NCI-H748 treated with DMSO at 0.1 percent for 48 hours (cell line): ENCODE measurements around the gene COL1A1.

Source experiments
- DNase-seq: peaks from one replicate; lab custom pipeline; 2025; lab: John Stamatoyannopoulos, UW

COL1A1 gene

GRCh38 chr17:50213026-50214022, 11.9 kb upstream of the COL1A1 start:
- no peak for DNase-seq

- no peak for DNase-seq
These were observed 10.9 kb upstream of the COL1A1 start for GRCh38 chr17:50212121-50212843.

- DNase-seq: no peak
These were observed 10.1 kb upstream of the COL1A1 start for GRCh38 chr17:50211249-50212120.

GRCh38 chr17:50210240-50211225, 9.1 kb upstream of the COL1A1 start:
- no peak for DNase-seq

GRCh38 chr17:50209472-50210239, 8.2 kb upstream of the COL1A1 start:
- DNase-seq: no peak

GRCh38 chr17:50209133-50209471, 7.7 kb upstream of the COL1A1 start:
- DNase-seq: no peak

GRCh38 chr17:50208611-50209061, 7.2 kb upstream of the COL1A1 start:
- DNase-seq: no peak

- DNase-seq: no peak
These were observed 6.5 kb upstream of the COL1A1 start for GRCh38 chr17:50207792-50208567.

GRCh38 chr17:50207315-50207714, 5.9 kb upstream of the COL1A1 start:
- no peak for DNase-seq

GRCh38 chr17:50206604-50207293, 5.3 kb upstream of the COL1A1 start:
- DNase-seq: no peak

GRCh38 chr17:50205963-50206505, 4.6 kb upstream of the COL1A1 start:
- no peak for DNase-seq

- no peak for DNase-seq
These were observed 3.9 kb upstream of the COL1A1 start for GRCh38 chr17:50205111-50205962.

- DNase-seq: no peak
These were observed 3.0 kb upstream of the COL1A1 start for GRCh38 chr17:50204431-50204830.

- no peak for DNase-seq
These were observed 2.3 kb upstream of the COL1A1 start for GRCh38 chr17:50203604-50204345.

GRCh38 chr17:50203086-50203485, 1.7 kb upstream of the COL1A1 start:
- no peak for DNase-seq

GRCh38 chr17:50200457-50201275, 765 bp downstream of the COL1A1 start:
- peak; percentile 34 for DNase-seq
